Endothelial cell (in vitro differentiated cells): ENCODE data around the gene TMEM132E. TPM values are rescaled to one million over a fixed set of nuclear protein-coding genes. Genes with fewer than 3 reads are reported as not detected.
A peak's percentile ranks its signal among the peaks of the same experiment; 100 is the strongest.

ENCODE experiments used
- DNase-seq: peaks from one replicate; pipeline ENCODE4 v3.0.0; 2021; ENCODE audit warnings: low spot score
- H3K27ac Mint-ChIP-seq: one replicate; pipeline ENCODE4 v1.8.0; 2021; ENCODE audit warnings: mixed read lengths, inconsistent platforms; ENCODE audit not compliant: unreplicated experiment
- H3K27me3 Mint-ChIP-seq: one replicate; pipeline ENCODE4 v1.8.0; 2021; ENCODE audit warnings: mild to moderate bottlenecking, moderate library complexity, mixed read lengths, inconsistent platforms; ENCODE audit not compliant: unreplicated experiment
- H3K36me3 Mint-ChIP-seq: one replicate; pipeline ENCODE4 v1.8.0; 2021; ENCODE audit warnings: mild to moderate bottlenecking, low read depth, mixed read lengths, inconsistent platforms; ENCODE audit not compliant: unreplicated experiment
- H3K4me1 Mint-ChIP-seq: one replicate; pipeline ENCODE4 v1.8.0; 2021; ENCODE audit warnings: mild to moderate bottlenecking, mixed read lengths, inconsistent platforms; ENCODE audit not compliant: unreplicated experiment
- H3K4me3 Mint-ChIP-seq: one replicate; pipeline ENCODE4 v1.8.0; 2021; ENCODE audit warnings: mild to moderate bottlenecking, mixed read lengths, inconsistent platforms; ENCODE audit not compliant: unreplicated experiment
- H3K9me3 Mint-ChIP-seq: one replicate; pipeline ENCODE4 v1.8.0; 2021; ENCODE audit warnings: mixed read lengths, inconsistent platforms; ENCODE audit not compliant: unreplicated experiment
- total RNA-seq: library from RNA; stranded (reverse); fragmentation: NEBNext Ultra II Directional; extraction: Animal tissue kit (Norgen Biotek cat#: 25700); gene quantifications from one replicate; pipeline ENCODE4 v1.2.1, GENCODE V29; 2021; ENCODE audit not compliant: unreplicated experiment
- TF ChIP-seq, protein P1 (sequence below): fragments of 200-600 bp; sonication (generic); IDR thresholded peaks from one replicate; pipeline ENCODE4 v1.5.0; 2021; ENCODE audit warnings: antibody characterized with exemption; ENCODE audit not compliant: unreplicated experiment

TMEM132E gene
- total RNA-seq, 1 donor from 2014 or later: 0.08 TPM

DNA sequence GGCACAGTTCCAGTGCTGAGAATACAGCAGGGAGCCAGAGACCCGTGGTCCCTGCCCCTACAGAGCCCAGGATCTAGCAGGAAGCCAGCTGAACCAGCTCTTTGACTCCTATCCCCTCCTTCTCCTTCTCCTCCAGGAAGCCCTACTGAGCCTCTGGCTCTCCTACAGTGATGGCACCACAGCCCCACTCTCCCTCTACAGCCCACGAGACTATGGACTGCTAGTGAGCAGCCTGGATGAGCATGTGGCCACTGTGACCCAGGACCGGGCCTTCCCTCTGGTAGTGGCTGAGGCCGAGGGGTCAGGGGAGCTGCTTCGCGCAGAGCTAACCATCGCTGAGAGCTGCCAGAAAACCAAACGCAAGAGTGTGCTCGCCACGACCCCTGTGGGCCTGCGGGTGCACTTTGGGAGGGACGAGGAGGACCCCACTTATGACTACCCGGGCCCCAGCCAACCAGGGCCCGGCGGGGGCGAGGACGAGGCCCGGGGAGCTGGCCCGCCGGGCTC is 57.7 kb downstream of the TMEM132E start:
- peaks cover 14% of the 10 kb centered on the region for H3K27me3 Mint-ChIP-seq
- no peaks in the 10 kb centered on the region for H3K9me3 Mint-ChIP-seq
- H3K36me3 Mint-ChIP-seq: no peaks in the 10 kb centered on the region
- H3K4me1 Mint-ChIP-seq: no peaks in the 10 kb centered on the region
- H3K4me3 Mint-ChIP-seq: no peak overlapping the region
- TF ChIP-seq, protein P1, sequence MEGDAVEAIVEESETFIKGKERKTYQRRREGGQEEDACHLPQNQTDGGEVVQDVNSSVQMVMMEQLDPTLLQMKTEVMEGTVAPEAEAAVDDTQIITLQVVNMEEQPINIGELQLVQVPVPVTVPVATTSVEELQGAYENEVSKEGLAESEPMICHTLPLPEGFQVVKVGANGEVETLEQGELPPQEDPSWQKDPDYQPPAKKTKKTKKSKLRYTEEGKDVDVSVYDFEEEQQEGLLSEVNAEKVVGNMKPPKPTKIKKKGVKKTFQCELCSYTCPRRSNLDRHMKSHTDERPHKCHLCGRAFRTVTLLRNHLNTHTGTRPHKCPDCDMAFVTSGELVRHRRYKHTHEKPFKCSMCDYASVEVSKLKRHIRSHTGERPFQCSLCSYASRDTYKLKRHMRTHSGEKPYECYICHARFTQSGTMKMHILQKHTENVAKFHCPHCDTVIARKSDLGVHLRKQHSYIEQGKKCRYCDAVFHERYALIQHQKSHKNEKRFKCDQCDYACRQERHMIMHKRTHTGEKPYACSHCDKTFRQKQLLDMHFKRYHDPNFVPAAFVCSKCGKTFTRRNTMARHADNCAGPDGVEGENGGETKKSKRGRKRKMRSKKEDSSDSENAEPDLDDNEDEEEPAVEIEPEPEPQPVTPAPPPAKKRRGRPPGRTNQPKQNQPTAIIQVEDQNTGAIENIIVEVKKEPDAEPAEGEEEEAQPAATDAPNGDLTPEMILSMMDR: no peak
- DNase-seq: no peak
- no peak overlapping the region for H3K27ac Mint-ChIP-seq

DNA sequence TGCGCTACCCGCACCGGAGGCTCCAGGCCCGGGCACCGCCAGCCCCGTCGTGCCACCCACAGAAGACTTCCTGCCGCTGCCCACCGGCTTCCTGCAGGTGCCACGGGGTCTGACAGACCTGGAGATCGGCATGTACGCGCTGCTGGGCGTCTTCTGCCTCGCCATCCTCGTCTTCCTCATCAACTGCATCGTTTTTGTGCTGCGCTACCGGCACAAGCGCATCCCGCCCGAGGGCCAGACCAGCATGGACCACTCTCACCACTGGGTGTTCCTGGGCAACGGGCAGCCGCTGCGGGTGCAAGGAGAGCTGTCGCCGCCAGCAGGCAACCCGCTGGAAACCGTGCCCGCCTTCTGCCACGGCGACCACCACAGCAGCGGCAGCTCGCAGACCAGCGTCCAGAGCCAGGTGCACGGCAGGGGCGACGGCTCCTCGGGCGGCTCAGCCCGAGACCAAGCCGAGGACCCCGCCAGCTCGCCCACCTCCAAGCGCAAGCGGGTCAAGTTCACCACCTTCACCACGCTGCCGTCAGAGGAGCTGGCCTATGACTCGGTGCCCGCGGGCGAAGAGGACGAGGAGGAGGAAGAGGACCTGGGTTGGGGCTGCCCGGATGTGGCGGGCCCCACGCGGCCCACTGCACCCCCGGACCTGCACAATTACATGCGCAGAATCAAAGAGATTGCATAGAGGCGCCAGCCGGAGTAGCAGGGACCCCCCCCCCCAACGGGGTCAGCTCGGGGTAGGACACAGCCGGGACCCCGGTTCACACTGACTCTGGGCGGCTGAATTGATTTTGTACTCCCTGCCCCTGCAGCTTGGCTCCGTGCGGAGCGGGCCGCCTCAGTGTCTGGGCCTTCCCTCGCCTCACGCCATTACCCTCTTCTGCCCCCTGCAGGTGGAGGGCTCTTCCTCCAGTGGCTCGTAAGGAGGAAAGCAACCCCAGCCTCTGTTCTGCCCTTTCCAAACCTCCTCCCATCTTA is 58.5 kb downstream of the TMEM132E start:
- no peaks in the 10 kb centered on the region for H3K9me3 Mint-ChIP-seq
- TF ChIP-seq, protein P1: peak; percentile 69
- H3K36me3 Mint-ChIP-seq: no peaks in the 10 kb centered on the region
- H3K4me1 Mint-ChIP-seq: no peaks in the 10 kb centered on the region
- H3K27ac Mint-ChIP-seq: no peak overlapping the region
- H3K27me3 Mint-ChIP-seq: peaks cover 14% of the 10 kb centered on the region
- peak; percentile 89 for DNase-seq
- H3K4me3 Mint-ChIP-seq: no peak overlapping the region

DNA sequence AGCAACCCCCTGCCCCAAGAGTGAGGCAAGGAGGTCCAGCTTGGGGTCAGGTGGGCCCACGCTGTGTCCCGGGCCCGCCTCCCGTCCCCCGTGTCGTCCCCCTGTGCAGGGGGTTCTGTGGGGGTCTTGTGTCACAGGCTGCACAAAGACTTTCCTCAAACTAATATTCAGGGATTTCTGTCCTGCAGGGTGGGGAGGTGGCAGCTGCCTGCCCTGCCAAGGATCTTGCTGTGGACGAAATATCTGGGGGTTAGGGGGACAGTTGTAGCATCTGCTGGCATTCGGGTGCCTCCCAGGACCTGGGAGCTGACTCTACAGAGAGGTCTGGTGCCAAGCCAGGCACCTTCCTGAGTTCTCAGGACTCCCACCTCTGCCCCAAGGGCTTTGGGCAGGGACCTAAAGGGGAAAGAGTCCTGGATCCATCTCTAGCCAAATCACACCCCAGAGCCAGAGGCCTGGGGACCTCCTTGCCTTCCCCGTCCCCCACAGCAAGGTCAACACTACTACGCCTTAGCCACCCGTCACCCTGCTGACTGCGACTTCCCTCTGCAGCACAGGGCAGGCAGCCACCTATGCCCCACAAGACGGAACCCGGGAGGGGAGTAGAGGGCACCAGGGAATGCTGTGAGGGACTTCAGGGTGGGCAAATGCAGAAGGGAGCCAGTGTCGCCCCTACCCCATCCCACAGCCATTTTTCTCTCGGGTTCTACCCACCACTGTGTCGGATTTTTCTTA is 59.3 kb downstream of the TMEM132E start:
- no peaks in the 10 kb centered on the region for H3K9me3 Mint-ChIP-seq
- H3K4me3 Mint-ChIP-seq: no peak overlapping the region
- H3K36me3 Mint-ChIP-seq: no peaks in the 10 kb centered on the region
- TF ChIP-seq, protein P1: peak; percentile 11
- no peak overlapping the region for H3K27ac Mint-ChIP-seq
- peaks cover 11% of the 10 kb centered on the region for H3K27me3 Mint-ChIP-seq
- no peak for DNase-seq
- no peaks in the 10 kb centered on the region for H3K4me1 Mint-ChIP-seq

DNA sequence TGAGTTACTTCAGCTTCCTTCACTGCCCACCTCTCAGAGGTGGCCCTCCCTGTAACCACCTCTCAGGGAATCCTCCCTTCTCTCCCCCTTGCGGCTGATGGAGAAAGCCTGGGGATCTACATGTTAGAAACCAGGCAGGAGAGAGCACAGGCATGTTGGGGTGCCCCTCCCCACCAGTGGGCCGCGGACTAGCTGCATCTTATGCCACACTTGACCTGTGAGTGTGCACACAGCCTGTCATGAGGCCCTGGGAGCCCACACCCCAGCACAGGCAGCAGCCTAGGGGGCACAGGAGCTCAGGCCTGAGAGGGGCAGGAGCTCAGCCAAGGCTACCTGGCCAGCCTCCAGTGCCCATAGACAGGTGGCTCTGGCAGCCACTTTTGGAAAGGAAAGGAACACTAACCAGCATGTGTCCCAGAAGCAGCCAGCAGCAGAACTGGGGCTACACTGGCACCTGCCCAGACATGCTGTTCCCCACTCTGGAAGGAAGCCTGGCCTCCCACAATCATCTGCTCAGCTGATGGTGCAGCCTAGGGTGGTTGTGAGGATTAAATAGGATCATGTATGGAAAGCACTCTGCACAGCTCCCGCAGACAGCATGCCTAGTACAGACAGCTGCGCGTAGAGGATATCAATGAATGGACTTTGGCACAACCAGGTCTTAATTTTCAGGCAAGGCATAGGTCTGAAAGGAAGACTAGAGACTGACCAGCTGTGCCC is 60.5 kb downstream of the TMEM132E start:
- Mint-ChIP-seq H3K9me3 (no peaks in the 10 kb centered on the region), H3K4me1 (no peaks in the 10 kb centered on the region), H3K27ac (no peak overlapping the region), H3K27me3 (peaks cover 11% of the 10 kb centered on the region), H3K36me3 (no peaks in the 10 kb centered on the region), H3K4me3 (no peak overlapping the region)
- TF ChIP-seq, protein P1: no peak
- DNase-seq: no peak
